ENCODE measurements around the gene FCHO1.

FCHO1 gene

GRCh38 chr19:17811103-17811502 is 59.8 kb downstream of the FCHO1 start:
- H3K9me3 ChIP-seq (ENCODE audit: control insufficient read depth, insufficient read depth, low read length) = no peaks in the 10 kb centered on the region
- H3K27ac ChIP-seq (ENCODE audit: low read depth, low read length) = no peak overlapping the region
- no peaks in the 10 kb centered on the region for H3K9me2 ChIP-seq (replicated peaks; ENCODE audit: control insufficient read depth, low read length)
- no peak overlapping the region for H3K4me2 ChIP-seq (ENCODE audit: low read length)
- no peaks in the 10 kb centered on the region for H3K36me3 ChIP-seq (ENCODE audit: control insufficient read depth, low read length)
- peaks cover 13% of the 10 kb centered on the region for H3K27me3 ChIP-seq (ENCODE audit: control insufficient read depth, low read length)
- no peak for TF ChIP-seq EZH2phosphoT487 (IDR thresholded peaks at IDR 0.05; ENCODE audit: borderline replicate concordance, low read length)
- TF ChIP-seq, protein P1, sequence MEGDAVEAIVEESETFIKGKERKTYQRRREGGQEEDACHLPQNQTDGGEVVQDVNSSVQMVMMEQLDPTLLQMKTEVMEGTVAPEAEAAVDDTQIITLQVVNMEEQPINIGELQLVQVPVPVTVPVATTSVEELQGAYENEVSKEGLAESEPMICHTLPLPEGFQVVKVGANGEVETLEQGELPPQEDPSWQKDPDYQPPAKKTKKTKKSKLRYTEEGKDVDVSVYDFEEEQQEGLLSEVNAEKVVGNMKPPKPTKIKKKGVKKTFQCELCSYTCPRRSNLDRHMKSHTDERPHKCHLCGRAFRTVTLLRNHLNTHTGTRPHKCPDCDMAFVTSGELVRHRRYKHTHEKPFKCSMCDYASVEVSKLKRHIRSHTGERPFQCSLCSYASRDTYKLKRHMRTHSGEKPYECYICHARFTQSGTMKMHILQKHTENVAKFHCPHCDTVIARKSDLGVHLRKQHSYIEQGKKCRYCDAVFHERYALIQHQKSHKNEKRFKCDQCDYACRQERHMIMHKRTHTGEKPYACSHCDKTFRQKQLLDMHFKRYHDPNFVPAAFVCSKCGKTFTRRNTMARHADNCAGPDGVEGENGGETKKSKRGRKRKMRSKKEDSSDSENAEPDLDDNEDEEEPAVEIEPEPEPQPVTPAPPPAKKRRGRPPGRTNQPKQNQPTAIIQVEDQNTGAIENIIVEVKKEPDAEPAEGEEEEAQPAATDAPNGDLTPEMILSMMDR (IDR thresholded peaks at IDR 0.05; ENCODE audit: low read depth, low read length, poor library complexity, severe bottlenecking) = no peak
- H3K79me2 ChIP-seq (ENCODE audit: control insufficient read depth, low read length) = no peaks in the 10 kb centered on the region
- no peak overlapping the region for H3K4me3 ChIP-seq (ENCODE audit: low read length)
- no peaks in the 10 kb centered on the region for H3K4me1 ChIP-seq (ENCODE audit: control insufficient read depth, low read length)
- no peaks in the 10 kb centered on the region for H4K20me1 ChIP-seq (ENCODE audit: control insufficient read depth, insufficient read depth, low read depth, low read length)
- H3F3A ChIP-seq (ENCODE audit: control insufficient read depth, insufficient read depth) = no peaks in the 10 kb centered on the region

DNA sequence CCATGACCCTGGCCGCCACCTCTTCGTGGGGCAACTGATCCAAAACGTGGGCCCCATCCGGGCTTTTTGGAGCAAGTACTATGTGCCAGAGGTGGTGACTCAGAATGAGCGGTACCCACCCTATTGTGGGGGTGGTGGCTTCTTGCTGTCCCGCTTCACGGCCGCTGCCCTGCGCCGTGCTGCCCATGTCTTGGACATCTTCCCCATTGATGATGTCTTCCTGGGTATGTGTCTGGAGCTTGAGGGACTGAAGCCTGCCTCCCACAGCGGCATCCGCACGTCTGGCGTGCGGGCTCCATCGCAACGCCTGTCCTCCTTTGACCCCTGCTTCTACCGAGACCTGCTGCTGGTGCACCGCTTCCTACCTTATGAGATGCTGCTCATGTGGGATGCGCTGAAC is 60.4 kb downstream of the FCHO1 start:
- no peak overlapping the region for H3K27ac ChIP-seq (ENCODE audit: low read depth, low read length)
- no peaks in the 10 kb centered on the region for H3K4me1 ChIP-seq (ENCODE audit: control insufficient read depth, low read length)
- H3K27me3 ChIP-seq (ENCODE audit: control insufficient read depth, low read length) = peaks cover 13% of the 10 kb centered on the region
- no peak overlapping the region for H3K4me3 ChIP-seq (ENCODE audit: low read length)
- H3F3A ChIP-seq (ENCODE audit: control insufficient read depth, insufficient read depth) = no peaks in the 10 kb centered on the region
- H3K9me2 ChIP-seq (replicated peaks; ENCODE audit: control insufficient read depth, low read length) = no peaks in the 10 kb centered on the region
- no peak overlapping the region for H3K4me2 ChIP-seq (ENCODE audit: low read length)
- H4K20me1 ChIP-seq (ENCODE audit: control insufficient read depth, insufficient read depth, low read depth, low read length) = no peaks in the 10 kb centered on the region
- H3K9me3 ChIP-seq (ENCODE audit: control insufficient read depth, insufficient read depth, low read length) = no peaks in the 10 kb centered on the region
- no peak for TF ChIP-seq EZH2phosphoT487 (IDR thresholded peaks at IDR 0.05; ENCODE audit: borderline replicate concordance, low read length)
- TF ChIP-seq, protein P1 (IDR thresholded peaks at IDR 0.05; ENCODE audit: low read depth, low read length, poor library complexity, severe bottlenecking) = no peak
- H3K79me2 ChIP-seq (ENCODE audit: control insufficient read depth, low read length) = no peaks in the 10 kb centered on the region
- H3K36me3 ChIP-seq (ENCODE audit: control insufficient read depth, low read length) = no peaks in the 10 kb centered on the region

DNA sequence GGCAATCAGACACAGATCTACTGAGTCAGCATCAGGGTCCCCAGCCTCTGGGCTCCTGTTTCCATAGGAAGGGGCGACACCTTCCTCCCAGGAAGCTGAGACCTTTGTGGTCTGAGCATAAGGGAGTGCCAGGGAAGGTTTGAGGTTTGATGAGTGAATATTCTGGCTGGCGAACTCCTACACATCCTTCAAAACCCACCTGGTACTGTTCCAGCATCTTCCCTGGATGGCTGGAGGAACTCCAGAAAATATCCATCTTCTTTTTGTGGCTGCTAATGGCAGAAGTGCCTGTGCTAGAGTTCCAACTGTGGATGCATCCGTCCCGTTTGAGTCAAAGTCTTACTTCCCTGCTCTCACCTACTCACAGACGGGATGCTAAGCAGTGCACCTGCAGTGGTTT is 60.8 kb downstream of the FCHO1 start:
- Histone ChIP-seq H3K79me2 (ENCODE audit: control insufficient read depth, low read length) (no peaks in the 10 kb centered on the region), H3K27me3 (ENCODE audit: control insufficient read depth, low read length) (peaks cover 13% of the 10 kb centered on the region), H3K4me3 (ENCODE audit: low read length) (no peak overlapping the region), H3K9me3 (ENCODE audit: control insufficient read depth, insufficient read depth, low read length) (no peaks in the 10 kb centered on the region), H3K9me2 (replicated peaks; ENCODE audit: control insufficient read depth, low read length) (no peaks in the 10 kb centered on the region), H3K36me3 (ENCODE audit: control insufficient read depth, low read length) (no peaks in the 10 kb centered on the region), H3F3A (ENCODE audit: control insufficient read depth, insufficient read depth) (no peaks in the 10 kb centered on the region), H4K20me1 (ENCODE audit: control insufficient read depth, insufficient read depth, low read depth, low read length) (no peaks in the 10 kb centered on the region), H3K4me2 (ENCODE audit: low read length) (no peak overlapping the region), H3K27ac (ENCODE audit: low read depth, low read length) (no peak overlapping the region), H3K4me1 (ENCODE audit: control insufficient read depth, low read length) (no peaks in the 10 kb centered on the region)
- TF ChIP-seq EZH2phosphoT487 (IDR thresholded peaks at IDR 0.05; ENCODE audit: borderline replicate concordance, low read length) = no peak
- TF ChIP-seq, protein P1 (IDR thresholded peaks at IDR 0.05; ENCODE audit: low read depth, low read length, poor library complexity, severe bottlenecking) = no peak
